Astrocyte of the hippocampus (primary cell): ENCODE measurements around the gene SCYGR1.
"Not testable (repeated sequence)": the region's sequence is repeated elsewhere in the genome, so short reads cannot be mapped to it uniquely, and the experiment has no call there.

ENCODE experiments used
- DNase-seq: peaks from one replicate; pipeline ENCODE4 v3.0.0; 2011; ENCODE audit warnings: low read depth, low spot score

The SCYGR1 gene

GRCh38 chr2:227402959-227403358 lies 15.2 kb upstream of the SCYGR1 start:
- DNase-seq, result no peak

- DNase-seq, result no peak
These were observed 14.6 kb upstream of the SCYGR1 start for GRCh38 chr2:227402321-227402720.

GRCh38 chr2:227401550-227401949 lies 13.8 kb upstream of the SCYGR1 start:
- no peak for DNase-seq

GRCh38 chr2:227398684-227399670 lies 11.2 kb upstream of the SCYGR1 start:
- no peak for DNase-seq

GRCh38 chr2:227397562-227397961 lies 9.8 kb upstream of the SCYGR1 start:
- no peak for DNase-seq

- no peak for DNase-seq
These were observed 7.8 kb upstream of the SCYGR1 start for GRCh38 chr2:227395556-227395955.

GRCh38 chr2:227394401-227394800 lies 6.7 kb upstream of the SCYGR1 start:
- no peak for DNase-seq

- DNase-seq, result no peak
These were observed 2.9 kb upstream of the SCYGR1 start for GRCh38 chr2:227390468-227391256.

- no peak for DNase-seq
These were observed 1.9 kb upstream of the SCYGR1 start for GRCh38 chr2:227389661-227390060.

- no peak for DNase-seq
These were observed 1.5 kb upstream of the SCYGR1 start for GRCh38 chr2:227389231-227389630.

GRCh38 chr2:227388537-227389011 lies 825 bp upstream of the SCYGR1 start:
- DNase-seq, result peak; percentile 65

- DNase-seq, result no peak
These were observed 1.1 kb downstream of the SCYGR1 start for GRCh38 chr2:227386630-227387029.

GRCh38 chr2:227383686-227384085 lies 4.1 kb downstream of the SCYGR1 start:
- DNase-seq, result no peak

- not testable (repeated sequence) for DNase-seq
These were observed 5.4 kb downstream of the SCYGR1 start for GRCh38 chr2:227382241-227382835.

GRCh38 chr2:227379095-227379494 lies 8.7 kb downstream of the SCYGR1 start, which contains the start of gene TM4SF20:
TSS of gene TM4SF20 (minus strand) at chr2:227379306. CDS start at chr2:227379268, 38 bp downstream.
- DNase-seq, result no peak

GRCh38 chr2:227378371-227378782 lies 9.4 kb downstream of the SCYGR1 start:
- DNase-seq, result no peak

- DNase-seq, result no peak
These were observed 10.0 kb downstream of the SCYGR1 start for GRCh38 chr2:227377467-227378351.

GRCh38 chr2:227376656-227377396 lies 10.9 kb downstream of the SCYGR1 start:
- no peak for DNase-seq

GRCh38 chr2:227374158-227374557 lies 13.6 kb downstream of the SCYGR1 start:
- peak; percentile 64 for DNase-seq

- DNase-seq, result no peak
These were observed 14.4 kb downstream of the SCYGR1 start for GRCh38 chr2:227373389-227373788.
